MG63 (cell line): ENCODE measurements around the gene NANOG. TPM values are rescaled to one million over a fixed set of nuclear protein-coding genes. Genes with fewer than 3 reads are reported as not detected.
A peak's percentile ranks its signal among the peaks of the same experiment; 100 is the strongest.
"Not testable (repeated sequence)": the region's sequence is repeated elsewhere in the genome, so short reads cannot be mapped to it uniquely, and the experiment has no call there.

Source experiments
- DNase-seq: peaks from one replicate; pipeline ENCODE4 v3.0.0-alpha.2; 2020
- H3K27me3 ChIP-seq: fragments of 250-450 bp; sonication (Bioruptor Pico); 2 replicates; pipeline ENCODE4 v1.5.1; 2020; ENCODE audit warnings: mild to moderate bottlenecking, moderate library complexity
- H3K36me3 ChIP-seq: fragments of 250-450 bp; sonication (Bioruptor Pico); 2 replicates; pipeline ENCODE4 v1.5.1; 2020; ENCODE audit warnings: mild to moderate bottlenecking, moderate library complexity
- H3K4me3 ChIP-seq: fragments of 250-450 bp; sonication (Bioruptor Pico); 2 replicates; pipeline ENCODE4 v1.5.1; 2020; ENCODE audit warnings: mild to moderate bottlenecking, moderate library complexity
- H3K9me3 ChIP-seq: fragments of 250-450 bp; sonication (Bioruptor Pico); 2 replicates; pipeline ENCODE4 v1.5.1; 2020; ENCODE audit warnings: mild to moderate bottlenecking, moderate library complexity
- total RNA-seq: library from RNA; depleted of rRNA; stranded (reverse); fragments of >200 nt; shearing (Covaris generic); gene quantifications from 2 replicates; pipeline ENCODE4 v1.2.3, GENCODE V29; 2014; ENCODE audit warnings: low replicate concordance

Gene NANOG
- total RNA-seq, 1 experiment from 2014 or later = not detected

- Histone ChIP-seq H3K4me3 (no peak overlapping the region), H3K27me3 (no peaks in the 10 kb centered on the region), H3K9me3 (no peaks in the 10 kb centered on the region), H3K36me3 (no peaks in the 10 kb centered on the region)
- no peak for DNase-seq
Observed at GRCh38 chr12:7793211-7793610, 4.0 kb downstream of the NANOG start.

GRCh38 chr12:7797269-7797668 is 8.1 kb downstream of the NANOG start:
- H3K27me3 ChIP-seq, H3K9me3 ChIP-seq, H3K4me3 ChIP-seq, DNase-seq, H3K36me3 ChIP-seq: not testable (repeated sequence)

GRCh38 chr12:7797698-7798398 is 8.6 kb downstream of the NANOG start:
- Histone ChIP-seq H3K4me3 (no peak overlapping the region), H3K27me3 (no peaks in the 10 kb centered on the region), H3K9me3 (no peaks in the 10 kb centered on the region), H3K36me3 (no peaks in the 10 kb centered on the region)
- DNase-seq = peak; percentile 10

GRCh38 chr12:7798750-7799308 is 9.6 kb downstream of the NANOG start:
- not testable (repeated sequence) for H3K27me3 ChIP-seq, DNase-seq, H3K36me3 ChIP-seq, H3K4me3 ChIP-seq, H3K9me3 ChIP-seq

- no peaks in the 10 kb centered on the region for H3K36me3 ChIP-seq
- H3K9me3 ChIP-seq = no peaks in the 10 kb centered on the region
- no peak for DNase-seq
- no peaks in the 10 kb centered on the region for H3K27me3 ChIP-seq
- H3K4me3 ChIP-seq = no peak overlapping the region
Observed at GRCh38 chr12:7801460-7801859, 12.3 kb downstream of the NANOG start.

GRCh38 chr12:7806319-7806718 is 17.1 kb downstream of the NANOG start:
- not testable (repeated sequence) for H3K27me3 ChIP-seq, H3K9me3 ChIP-seq, H3K36me3 ChIP-seq, H3K4me3 ChIP-seq, DNase-seq

GRCh38 chr12:7806863-7807487 is 17.8 kb downstream of the NANOG start:
- DNase-seq = peak; percentile 41
- Histone ChIP-seq H3K9me3 (no peaks in the 10 kb centered on the region), H3K36me3 (no peaks in the 10 kb centered on the region), H3K4me3 (no peak overlapping the region), H3K27me3 (no peaks in the 10 kb centered on the region)

GRCh38 chr12:7825754-7826153 is 36.6 kb downstream of the NANOG start:
- not testable (repeated sequence) for DNase-seq, H3K9me3 ChIP-seq, H3K4me3 ChIP-seq, H3K27me3 ChIP-seq, H3K36me3 ChIP-seq

GRCh38 chr12:7829737-7830136 is 40.5 kb downstream of the NANOG start:
- H3K4me3 ChIP-seq, H3K36me3 ChIP-seq, DNase-seq, H3K27me3 ChIP-seq, H3K9me3 ChIP-seq: not testable (repeated sequence)

GRCh38 chr12:7832059-7832696 is 43.0 kb downstream of the NANOG start:
- H3K36me3 ChIP-seq = no peaks in the 10 kb centered on the region
- DNase-seq = peak; percentile 6
- no peak overlapping the region for H3K4me3 ChIP-seq
- H3K9me3 ChIP-seq = no peaks in the 10 kb centered on the region
- no peaks in the 10 kb centered on the region for H3K27me3 ChIP-seq

- H3K36me3 ChIP-seq, DNase-seq, H3K4me3 ChIP-seq, H3K9me3 ChIP-seq, H3K27me3 ChIP-seq: not testable (repeated sequence)
Observed at GRCh38 chr12:7833201-7833600, 44.0 kb downstream of the NANOG start.

GRCh38 chr12:7833831-7834230 is 44.6 kb downstream of the NANOG start:
- no peak overlapping the region for H3K4me3 ChIP-seq

GRCh38 chr12:7834701-7835100 is 45.5 kb downstream of the NANOG start:
- Histone ChIP-seq H3K9me3 (no peaks in the 10 kb centered on the region), H3K27me3 (no peaks in the 10 kb centered on the region), H3K36me3 (no peaks in the 10 kb centered on the region), H3K4me3 (no peak overlapping the region)
- DNase-seq = no peak

More at GRCh38 chr12:7833831-7834230, 44.6 kb downstream of the NANOG start:
- Histone ChIP-seq H3K9me3 (no peaks in the 10 kb centered on the region), H3K27me3 (no peaks in the 10 kb centered on the region), H3K36me3 (no peaks in the 10 kb centered on the region)
- DNase-seq = no peak

- no peaks in the 10 kb centered on the region for H3K9me3 ChIP-seq
- no peaks in the 10 kb centered on the region for H3K36me3 ChIP-seq
- DNase-seq = no peak
- no peak overlapping the region for H3K4me3 ChIP-seq
- no peaks in the 10 kb centered on the region for H3K27me3 ChIP-seq
Observed at GRCh38 chr12:7835116-7835515, 45.9 kb downstream of the NANOG start.

GRCh38 chr12:7835766-7836165 is 46.6 kb downstream of the NANOG start:
- H3K27me3 ChIP-seq = no peaks in the 10 kb centered on the region
- no peaks in the 10 kb centered on the region for H3K9me3 ChIP-seq
- DNase-seq = no peak
- H3K4me3 ChIP-seq = no peak overlapping the region
- no peaks in the 10 kb centered on the region for H3K36me3 ChIP-seq

GRCh38 chr12:7837366-7837765 is 48.2 kb downstream of the NANOG start:
- no peak overlapping the region for H3K4me3 ChIP-seq
- no peak for DNase-seq
- no peaks in the 10 kb centered on the region for H3K27me3 ChIP-seq
- no peaks in the 10 kb centered on the region for H3K9me3 ChIP-seq
- no peaks in the 10 kb centered on the region for H3K36me3 ChIP-seq

GRCh38 chr12:7839226-7839625 is 50.0 kb downstream of the NANOG start:
- peak; percentile 73 for DNase-seq

GRCh38 chr12:7839848-7840247 is 50.6 kb downstream of the NANOG start:
- H3K27me3 ChIP-seq, H3K9me3 ChIP-seq, H3K36me3 ChIP-seq, DNase-seq, H3K4me3 ChIP-seq: not testable (repeated sequence)

More at GRCh38 chr12:7839226-7839625, 50.0 kb downstream of the NANOG start:
- not testable (repeated sequence) for H3K4me3 ChIP-seq, H3K27me3 ChIP-seq, H3K9me3 ChIP-seq, H3K36me3 ChIP-seq
